Neuronal stem cell (in vitro differentiated cells): ENCODE measurements around the gene METTL16.
A peak's percentile ranks its signal among the peaks of the same experiment; 100 is the strongest.
"Not testable (repeated sequence)": the region's sequence is repeated elsewhere in the genome, so short reads cannot be mapped to it uniquely, and the experiment has no call there.

Experiments used
- DNase-seq: peaks from one replicate; pipeline ENCODE4 v3.0.0-alpha.2; 2013; ENCODE audit warnings: low spot score
- H2AFZ ChIP-seq: one replicate; pipeline ENCODE4 v1.6.1; 2013; ENCODE audit warnings: mild to moderate bottlenecking, low read length, inconsistent platforms
- H2AK5ac ChIP-seq: 2 replicates; pipeline ENCODE4 v1.6.1; 2013; ENCODE audit warnings: low read depth, mild to moderate bottlenecking, inconsistent platforms, low read length, moderate library complexity, mixed read lengths
- H2BK120ac ChIP-seq: 2 replicates; pipeline ENCODE4 v1.6.1; 2013; ENCODE audit warnings: low read depth, mild to moderate bottlenecking, inconsistent platforms, low read length, moderate library complexity, mixed read lengths
- H2BK12ac ChIP-seq: one replicate; pipeline ENCODE4 v1.6.1; 2013; ENCODE audit warnings: low read length, inconsistent platforms
- H2BK15ac ChIP-seq: 2 replicates; pipeline ENCODE4 v1.6.1; 2013; ENCODE audit warnings: mild to moderate bottlenecking, low read length, inconsistent platforms, mixed read lengths
- H2BK5ac ChIP-seq: one replicate; pipeline ENCODE4 v1.6.1; 2013; ENCODE audit warnings: inconsistent platforms, mild to moderate bottlenecking, low read length, moderate library complexity
- H3K14ac ChIP-seq: one replicate; pipeline ENCODE4 v1.6.1; 2013; ENCODE audit warnings: low read length, inconsistent platforms
- H3K18ac ChIP-seq: 2 replicates; pipeline ENCODE4 v1.6.1; 2013; ENCODE audit warnings: low read length, inconsistent platforms
- H3K23ac ChIP-seq: 2 replicates; pipeline ENCODE4 v1.6.1; 2013; ENCODE audit warnings: low read depth, mild to moderate bottlenecking, mixed read lengths, low read length, inconsistent platforms; ENCODE audit not compliant: poor library complexity
- H3K27ac ChIP-seq: replicated peaks from 3 replicates; pipeline ENCODE4 v1.5.1; 2013; ENCODE audit warnings: low read length, inconsistent platforms
- H3K27me3 ChIP-seq, 3 experiments: 2 replicates each; pipeline ENCODE4 v1.6.1; 2013; ENCODE audit warnings: low read length in 3 of 3, mild to moderate bottlenecking in 2 of 3, inconsistent platforms in 1 of 3, low read depth in 1 of 3, mixed read lengths in 1 of 3, moderate library complexity in 1 of 3; ENCODE audit not compliant: control insufficient read depth in 3 of 3, insufficient read depth in 3 of 3
- H3K36me3 ChIP-seq, 2 donors: replicated peaks in 1 of 2; 2 replicates each; pipeline ENCODE4 v1.6.1; 2013; ENCODE audit warnings: low read length in 2 of 2; ENCODE audit not compliant: control insufficient read depth in 2 of 2, insufficient read depth in 2 of 2
- H3K4ac ChIP-seq: 2 replicates; pipeline ENCODE4 v1.6.1; 2013; ENCODE audit warnings: inconsistent platforms, mild to moderate bottlenecking, low read length, moderate library complexity
- H3K4me1 ChIP-seq, 2 donors: 1 replicate in 1 of 2; 2 replicates in 1 of 2; pipeline ENCODE4 v1.6.1; 2013; ENCODE audit warnings: low read length in 2 of 2, low read depth in 1 of 2; ENCODE audit not compliant: control insufficient read depth in 2 of 2, insufficient read depth in 1 of 2
- H3K4me2 ChIP-seq: one replicate; pipeline ENCODE4 v1.6.1; 2013; ENCODE audit warnings: mild to moderate bottlenecking, low read length, inconsistent platforms; ENCODE audit not compliant: insufficient read depth, poor library complexity, severe bottlenecking
- H3K4me3 ChIP-seq, 2 donors: 2 replicates each; pipeline ENCODE4 v1.5.1; 2013; ENCODE audit warnings: low read length in 2 of 2, mild to moderate bottlenecking in 2 of 2, inconsistent platforms in 1 of 2, moderate library complexity in 1 of 2
- H3K79me1 ChIP-seq: one replicate; pipeline ENCODE4 v1.6.1; 2013; ENCODE audit warnings: low read depth, mild to moderate bottlenecking, inconsistent platforms, low read length, moderate library complexity
- H3K9ac ChIP-seq: one replicate; pipeline ENCODE4 v1.6.1; 2013; ENCODE audit warnings: mild to moderate bottlenecking, low read depth, low read length, inconsistent platforms; ENCODE audit not compliant: poor library complexity
- H3K9me3 ChIP-seq, 2 donors: replicated peaks in 1 of 2; 2 replicates each; pipeline versions ENCODE3 to v1.6.1; 2013; ENCODE audit warnings: low read length in 2 of 2, mild to moderate bottlenecking in 2 of 2, inconsistent platforms in 1 of 2, low read depth in 1 of 2, mixed read lengths in 1 of 2, moderate library complexity in 1 of 2; ENCODE audit not compliant: control insufficient read depth in 2 of 2, insufficient read depth in 1 of 2
- H4K8ac ChIP-seq: one replicate; pipeline ENCODE4 v1.6.1; 2013; ENCODE audit warnings: low read depth, mild to moderate bottlenecking, inconsistent platforms, low read length, moderate library complexity
- H4K91ac ChIP-seq: one replicate; pipeline ENCODE4 v1.6.1; 2013; ENCODE audit warnings: low read length, low read depth, mild to moderate bottlenecking, inconsistent platforms; ENCODE audit not compliant: poor library complexity
- WGBS, 2 donors: extraction: QIAGEN DNeasy Blood & Tissue Kit; methylation state at CpG; one replicate each; pipeline ENCODE4 v1.1.7; 2013; ENCODE audit warnings: missing lambda C conversion rate in 2 of 2, mixed read lengths in 1 of 2; ENCODE audit not compliant: insufficient read length in 2 of 2, insufficient replicate concordance in 1 of 2; ENCODE audit errors: extremely low coverage in 2 of 2; 5-methylcytosine and 5-hydroxymethylcytosine counted together

Gene METTL16

GRCh38 chr17:2531243-2531954, 19.7 kb upstream of the METTL16 start:
- not testable (repeated sequence) for H3K4me3 ChIP-seq, H3K23ac ChIP-seq, H3K36me3 ChIP-seq, H3K4me1 ChIP-seq, H3K9ac ChIP-seq, H4K91ac ChIP-seq, H2BK5ac ChIP-seq, H3K79me1 ChIP-seq, H3K9me3 ChIP-seq, H2BK15ac ChIP-seq, H3K27ac ChIP-seq, H2BK120ac ChIP-seq, H3K4ac ChIP-seq, H3K14ac ChIP-seq, H3K18ac ChIP-seq, H4K8ac ChIP-seq, H2BK12ac ChIP-seq, H2AK5ac ChIP-seq, DNase-seq, H3K27me3 ChIP-seq
- Histone ChIP-seq H3K4me2 (peak overlapping the region; percentile 18), H2AFZ (peak overlapping the region; percentile 75)
- WGBS, 2 donors, result no CpG with 5 or more reads among the region's 9 CpGs

DNA sequence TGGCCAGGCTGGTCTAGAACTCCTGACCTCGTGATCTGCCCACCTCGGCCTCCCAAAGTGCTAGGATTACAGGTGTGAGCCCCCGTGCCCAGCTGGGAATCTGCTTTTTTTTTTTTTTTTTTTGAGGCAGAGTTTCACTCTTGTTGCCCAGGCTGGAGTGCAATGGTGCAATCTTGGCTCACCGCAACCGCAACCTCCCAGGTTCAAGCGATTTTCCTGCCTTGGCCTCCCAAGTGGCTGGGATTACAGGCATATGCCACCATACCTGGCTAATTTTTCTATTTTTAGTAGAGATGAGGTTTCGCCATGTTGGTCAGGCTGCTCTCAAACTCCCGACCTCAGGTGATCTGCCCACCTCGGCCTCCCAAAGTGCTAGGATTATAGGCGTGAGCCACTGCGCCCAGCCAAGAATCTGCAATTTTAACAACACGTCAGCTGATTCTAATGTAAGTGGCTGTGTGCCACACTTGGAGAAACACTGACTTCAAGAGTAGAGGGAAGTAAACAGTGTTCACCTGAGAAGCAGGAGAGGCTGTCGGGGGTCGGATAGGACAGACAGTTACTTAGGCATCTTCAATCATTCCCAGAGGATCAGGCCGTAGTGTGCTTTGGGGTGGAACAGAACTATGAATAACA, 10.2 kb upstream of the METTL16 start:
- H3K14ac ChIP-seq, H2BK5ac ChIP-seq, H3K27me3 ChIP-seq, H2BK120ac ChIP-seq, H3K36me3 ChIP-seq, H3K79me1 ChIP-seq, H4K8ac ChIP-seq, H3K9me3 ChIP-seq, H3K4me1 ChIP-seq, H2AK5ac ChIP-seq, H2BK15ac ChIP-seq, H3K9ac ChIP-seq, H2BK12ac ChIP-seq, H4K91ac ChIP-seq, H3K27ac ChIP-seq, H3K23ac ChIP-seq, H2AFZ ChIP-seq, H3K18ac ChIP-seq, H3K4me2 ChIP-seq, DNase-seq, H3K4ac ChIP-seq, H3K4me3 ChIP-seq: not testable (repeated sequence)
- WGBS, 2 donors, result no CpG with 5 or more reads among the region's 15 CpGs

DNA sequence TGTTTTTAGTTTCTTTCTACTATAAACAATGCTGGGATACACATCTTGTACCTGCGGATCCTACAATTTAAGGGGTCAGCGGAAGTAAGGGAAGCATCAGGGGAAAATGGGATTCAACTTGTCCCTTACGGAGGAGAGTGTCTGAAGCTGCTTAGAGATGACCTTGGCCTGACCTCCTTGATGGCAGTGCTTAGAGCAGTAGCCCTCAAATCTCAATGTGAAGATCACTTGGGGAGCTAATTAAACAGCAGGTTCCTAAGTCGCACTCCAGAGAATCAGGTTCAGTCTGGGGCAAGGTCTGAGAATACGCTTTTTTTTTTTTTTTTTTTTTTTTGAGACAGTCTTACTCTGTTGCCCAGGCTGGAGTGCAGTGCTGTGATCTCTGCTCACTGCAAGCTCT, 9.6 kb upstream of the METTL16 start:
- peaks cover 0 to 4% of the 10 kb centered on the region in 2 donors for H3K4me1 ChIP-seq
- no peak overlapping the region for H3K9ac ChIP-seq
- no peak overlapping the region for H2AK5ac ChIP-seq
- no peak overlapping the region for H3K18ac ChIP-seq
- H3K4ac ChIP-seq, result no peak overlapping the region
- H3K36me3 ChIP-seq, result no peaks in the 10 kb centered on the region
- no peaks in the 10 kb centered on the region for H3K79me1 ChIP-seq
- no peak overlapping the region for H3K23ac ChIP-seq
- no peak overlapping the region for H3K4me3 ChIP-seq
- no peak overlapping the region for H3K14ac ChIP-seq
- DNase-seq, result no peak
- no peaks in the 10 kb centered on the region for H3K9me3 ChIP-seq
- H4K91ac ChIP-seq, result no peak overlapping the region
- no CpG with 5 or more reads among the region's 5 CpGs for WGBS, 2 donors
- H4K8ac ChIP-seq, result no peak overlapping the region
- no peak overlapping the region for H3K27ac ChIP-seq
- H2BK5ac ChIP-seq, result no peak overlapping the region
- no peak overlapping the region for H3K4me2 ChIP-seq
- no peak overlapping the region for H2BK12ac ChIP-seq
- H2BK15ac ChIP-seq, result no peak overlapping the region
- no peak overlapping the region for H2AFZ ChIP-seq
- H3K27me3 ChIP-seq, result no peaks in the 10 kb centered on the region
- H2BK120ac ChIP-seq, result no peak overlapping the region

DNA sequence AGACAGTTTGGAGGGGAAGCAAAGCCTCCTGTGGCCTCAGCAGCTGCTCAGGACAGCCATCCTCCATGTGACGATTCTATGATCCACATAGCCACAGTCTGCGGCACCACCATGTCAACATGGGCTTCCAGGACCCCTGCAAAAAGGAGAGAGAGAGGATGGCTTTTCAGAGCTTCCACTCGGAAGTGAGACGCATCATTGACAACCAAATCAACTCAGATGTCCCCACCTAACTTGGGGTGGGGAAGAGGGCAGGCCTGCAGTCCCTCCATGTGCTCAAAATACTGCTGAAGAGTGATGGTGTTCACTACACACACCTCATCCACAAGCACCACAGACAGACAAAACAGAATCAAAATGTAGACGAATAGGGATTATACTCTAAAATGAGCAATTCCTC, 5.9 kb upstream of the METTL16 start:
- Histone ChIP-seq H3K9me3 (no peaks in the 10 kb centered on the region), H3K27ac (no peak overlapping the region), H3K79me1 (no peaks in the 10 kb centered on the region), H3K18ac (peak overlapping the region; percentile 52), H2BK5ac (no peak overlapping the region), H3K23ac (no peak overlapping the region), H2BK12ac (no peak overlapping the region), H3K4ac (peak overlapping the region; percentile 17), H4K91ac (no peak overlapping the region), H3K4me2 (no peak overlapping the region), H2BK120ac (no peak overlapping the region), H2AFZ (no peak overlapping the region), H3K9ac (peak overlapping the region; percentile 30), H4K8ac (no peak overlapping the region), H3K14ac (no peak overlapping the region), H3K4me3 (no peak overlapping the region), H2BK15ac (no peak overlapping the region), H3K36me3 (no peaks in the 10 kb centered on the region), H3K27me3 (no peaks in the 10 kb centered on the region), H2AK5ac (no peak overlapping the region), H3K4me1 (no peaks in the 10 kb centered on the region)
- no peak for DNase-seq
- no CpG with 5 or more reads among the region's 5 CpGs for WGBS, 2 donors
